ENCODE results near the gene ATF1.

The ATF1 gene

GRCh38 chr12:50763639-50764285 is at the start of gene ATF1:
TSS of gene ATF1 (plus strand) at chr12:50764101. CDS start at chr12:50780146, 16,045 bp downstream.
- DNase-seq (ENCODE audit: low spot score) = peak; percentile 98

- DNase-seq (ENCODE audit: low spot score) = no peak
These were observed 48.7 kb upstream of the ATF1 start for GRCh38 chr12:50715174-50715573.

GRCh38 chr12:50718760-50719159 is 45.1 kb upstream of the ATF1 start:
- no peak for DNase-seq (ENCODE audit: low spot score)

GRCh38 chr12:50720085-50720484 is 43.8 kb upstream of the ATF1 start:
- DNase-seq (ENCODE audit: low spot score) = no peak

GRCh38 chr12:50720501-50720900 is 43.4 kb upstream of the ATF1 start:
- no peak for DNase-seq (ENCODE audit: low spot score)

GRCh38 chr12:50723865-50724264 is 40.0 kb upstream of the ATF1 start:
- DNase-seq (ENCODE audit: low spot score) = no peak

GRCh38 chr12:50725011-50725942 is 38.6 kb upstream of the ATF1 start:
- no peak for DNase-seq (ENCODE audit: low spot score)

DNA sequence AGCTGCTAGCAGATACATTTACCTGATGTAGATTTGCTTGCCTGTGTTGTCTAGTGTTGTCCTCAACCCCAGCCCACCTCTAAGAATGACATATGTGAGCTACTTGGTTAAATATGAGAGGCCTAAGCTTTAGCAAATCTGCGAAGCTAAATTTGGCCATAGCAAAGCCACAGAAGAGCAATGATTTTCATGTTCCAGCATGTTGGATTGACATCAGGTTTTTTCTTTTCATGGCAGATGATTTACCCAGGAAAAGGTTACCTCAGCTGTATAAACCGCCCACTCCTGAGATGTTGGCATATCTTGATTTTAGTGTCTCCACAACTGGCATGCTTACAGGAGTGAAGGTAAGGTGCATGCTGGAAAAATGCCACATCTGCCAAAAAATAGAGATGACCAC is 36.4 kb upstream of the ATF1 start:
- DNase-seq (ENCODE audit: low spot score) = no peak

DNA sequence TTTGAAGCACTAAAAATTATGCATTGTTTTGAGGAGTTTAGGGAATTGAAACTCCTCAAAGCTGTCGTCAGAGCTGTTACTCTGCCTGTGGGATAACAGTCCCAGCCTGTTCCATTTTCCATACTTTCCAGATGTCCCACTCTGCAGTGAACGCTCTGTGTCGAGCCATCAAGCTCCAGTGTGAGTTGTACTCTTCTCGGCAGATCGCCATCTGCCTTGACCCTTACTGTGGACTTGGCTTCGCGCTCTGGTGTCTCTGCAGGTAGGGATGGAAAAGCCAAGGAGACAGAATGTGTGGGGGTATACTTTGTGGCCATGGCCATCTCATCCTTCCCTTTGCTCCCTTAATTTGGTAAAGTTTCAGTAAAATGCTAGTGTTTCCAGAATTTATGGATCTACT is 35.5 kb upstream of the ATF1 start:
- no peak for DNase-seq (ENCODE audit: low spot score)

GRCh38 chr12:50728841-50729240 is 35.1 kb upstream of the ATF1 start:
- no peak for DNase-seq (ENCODE audit: low spot score)

DNA sequence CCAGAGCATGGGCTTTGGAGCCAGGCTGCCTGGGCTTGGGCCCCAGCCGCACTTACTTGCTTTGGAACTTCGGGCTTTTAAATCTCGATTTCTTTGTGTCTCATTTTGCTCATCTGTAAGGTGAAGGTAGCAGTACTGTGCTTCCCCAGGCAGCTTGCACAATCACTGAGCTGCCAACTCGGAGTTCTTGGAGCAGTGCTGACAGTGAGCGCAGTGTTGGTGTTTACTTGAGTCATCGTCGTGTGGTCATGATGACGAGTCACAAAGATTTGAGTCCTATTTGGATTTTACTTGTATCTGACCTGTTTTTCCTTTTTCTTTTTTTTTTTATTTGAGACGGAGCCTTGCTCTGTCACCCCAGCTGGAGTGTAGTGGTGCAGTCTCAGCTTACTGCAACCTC is 31.3 kb upstream of the ATF1 start:
- DNase-seq (ENCODE audit: low spot score) = no peak

DNA sequence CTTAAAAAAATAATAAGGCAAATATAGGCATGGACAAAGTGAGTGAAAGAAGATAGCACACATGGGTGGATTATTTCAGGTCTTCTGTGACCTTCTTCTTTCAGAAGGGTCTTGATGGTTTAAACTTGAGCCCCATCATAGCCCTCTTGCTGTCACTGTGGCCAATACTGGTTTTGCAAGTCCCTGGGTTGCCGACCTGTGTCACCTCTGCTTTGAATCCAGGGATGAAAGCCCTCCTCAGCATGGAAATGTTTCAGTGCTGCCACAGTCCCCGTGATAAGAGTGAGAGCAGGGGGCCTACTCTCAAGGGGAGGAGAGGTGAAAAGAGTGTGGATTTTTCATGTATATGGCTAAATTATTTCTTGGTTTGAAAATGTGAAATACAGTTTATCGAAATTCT is 30.2 kb upstream of the ATF1 start:
- DNase-seq (ENCODE audit: low spot score) = no peak

- DNase-seq (ENCODE audit: low spot score) = no peak
These were observed 29.3 kb upstream of the ATF1 start for GRCh38 chr12:50734409-50735263.

DNA sequence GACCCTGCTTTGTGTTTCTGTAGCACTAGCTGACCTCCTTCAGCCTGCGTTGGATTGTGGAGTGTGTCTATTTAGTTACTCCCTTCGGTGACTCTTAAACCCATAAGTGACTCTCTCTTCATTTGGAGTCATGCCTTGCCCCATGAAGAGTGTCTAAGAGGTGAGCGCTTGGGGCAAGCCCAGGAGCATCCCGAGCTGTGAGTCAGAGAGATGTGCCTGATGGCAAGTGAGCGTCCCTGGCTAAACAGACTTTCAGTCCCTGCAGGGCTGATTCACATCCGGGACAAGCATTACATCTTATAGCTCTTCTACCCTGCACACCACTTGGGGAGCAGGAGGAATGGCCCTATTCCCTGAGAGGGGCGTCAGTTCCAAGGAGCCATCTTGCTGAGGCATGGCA is 24.3 kb upstream of the ATF1 start:
- no peak for DNase-seq (ENCODE audit: low spot score)

DNA sequence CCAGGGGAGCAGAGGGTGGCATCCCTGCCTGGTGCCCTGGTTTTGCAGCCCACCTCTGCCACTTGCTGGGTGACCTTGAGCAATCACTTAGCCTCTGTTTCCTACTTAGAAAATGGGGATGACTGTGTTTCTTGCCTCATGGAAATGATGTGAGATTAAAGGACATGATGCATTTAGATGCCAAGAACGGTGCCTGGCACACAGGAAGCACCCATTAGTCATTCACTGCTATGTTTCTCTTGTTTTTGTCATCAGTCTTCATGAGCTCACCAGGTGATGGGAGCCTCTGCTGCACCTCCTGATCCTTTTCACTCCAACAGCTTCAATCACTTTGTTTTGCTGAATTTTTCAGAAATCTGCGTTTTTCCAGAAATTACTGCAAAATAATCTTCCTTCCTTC is 23.6 kb upstream of the ATF1 start:
- no peak for DNase-seq (ENCODE audit: low spot score)

DNA sequence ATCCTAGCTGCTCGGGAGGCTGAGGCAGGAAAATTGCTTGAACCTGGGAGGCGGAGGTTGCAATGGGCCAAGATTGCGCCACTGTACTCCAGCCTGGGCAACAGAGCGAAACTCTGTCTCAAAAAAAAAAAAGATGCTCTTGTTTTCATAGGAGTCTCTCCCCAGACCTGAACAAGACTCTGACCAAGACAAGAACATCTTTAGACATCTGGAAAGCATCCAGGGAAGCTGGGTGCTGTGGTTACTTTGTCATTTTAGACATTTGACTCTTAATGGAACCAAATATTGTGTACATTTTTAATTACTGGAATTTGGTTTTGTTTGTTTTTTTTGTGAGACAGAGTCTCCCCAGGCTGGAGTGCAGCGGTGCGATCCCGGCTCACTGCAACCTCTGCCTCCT is 21.1 kb upstream of the ATF1 start:
- DNase-seq (ENCODE audit: low spot score) = no peak

DNA sequence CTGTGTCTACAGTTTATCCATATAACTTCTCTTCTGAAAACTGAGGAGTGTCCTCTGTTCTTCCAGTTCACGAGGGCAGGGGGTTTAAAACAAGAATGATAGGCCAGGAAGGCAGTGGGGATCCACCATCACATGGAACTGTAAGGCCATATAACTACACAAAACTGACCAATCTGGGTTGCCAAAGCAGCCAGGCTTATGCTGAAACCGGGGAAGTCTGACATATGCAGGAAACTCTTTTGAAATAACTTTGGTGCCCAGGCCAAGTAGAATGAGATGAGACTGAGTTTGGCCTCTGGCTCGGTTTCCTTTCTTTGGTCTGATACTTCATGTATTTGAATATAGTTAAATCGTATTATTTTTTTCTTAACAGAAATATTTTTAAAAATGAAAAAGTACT is 18.0 kb upstream of the ATF1 start:
- DNase-seq (ENCODE audit: low spot score) = no peak

DNA sequence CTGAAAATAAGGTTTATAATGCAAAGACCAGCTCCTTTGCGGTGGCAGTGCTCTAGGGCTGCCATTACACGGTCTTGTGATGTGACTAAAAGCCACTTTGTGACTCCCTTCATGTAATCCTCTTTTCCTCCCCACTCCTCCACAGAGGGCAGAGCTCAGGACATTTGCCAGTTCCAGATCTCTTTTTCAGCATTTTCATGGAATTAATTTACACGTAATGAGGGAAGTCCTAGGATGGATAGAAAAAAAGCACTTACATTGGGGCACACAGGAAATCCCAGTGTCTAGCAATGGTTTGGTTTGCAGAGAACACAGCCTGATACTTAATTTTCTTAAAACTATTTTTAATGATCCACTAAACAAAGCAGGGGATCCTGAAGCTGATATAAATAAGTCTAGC is 17.5 kb upstream of the ATF1 start:
- DNase-seq (ENCODE audit: low spot score) = no peak

DNA sequence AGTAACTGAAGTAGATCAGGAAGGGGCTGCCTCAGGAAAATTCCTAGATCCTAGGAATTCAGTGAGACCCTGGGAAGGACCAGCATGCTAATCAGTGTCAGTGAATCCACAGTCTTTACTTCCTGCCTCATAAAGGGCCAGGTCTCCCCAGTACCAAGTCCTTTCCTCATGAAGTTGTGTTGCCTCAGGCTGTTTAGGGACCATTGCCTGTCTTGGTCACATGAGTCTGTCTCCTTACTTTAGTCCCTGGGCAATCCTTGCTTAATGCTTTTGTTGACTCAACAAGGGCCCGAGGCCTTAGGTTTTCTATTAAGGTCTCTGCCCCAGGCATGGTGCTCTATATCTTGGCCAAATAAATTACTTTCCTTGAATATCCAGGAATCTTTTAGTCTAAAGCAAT is 16.1 kb upstream of the ATF1 start:
- DNase-seq (ENCODE audit: low spot score) = no peak

DNA sequence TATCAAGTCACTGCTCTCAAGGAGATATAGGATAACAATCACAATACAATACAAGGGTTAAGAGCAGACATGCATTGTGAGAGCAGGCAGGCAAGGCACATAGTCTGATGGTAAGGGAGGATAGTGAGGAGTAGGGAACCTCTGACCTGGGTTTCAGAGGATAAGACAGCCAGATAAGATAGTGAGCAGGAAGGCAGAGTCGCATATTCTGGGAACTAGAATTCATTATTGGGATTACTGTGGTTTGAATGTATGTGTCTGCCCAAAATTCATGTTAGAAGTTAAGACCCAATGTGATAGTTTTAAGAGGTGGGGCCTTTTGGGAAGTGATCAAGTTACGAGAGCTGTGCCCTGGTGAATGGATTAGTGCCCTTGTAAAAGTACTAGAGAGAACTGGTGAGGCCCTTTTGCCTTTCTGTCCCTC is 14.4 kb upstream of the ATF1 start:
- no peak for DNase-seq (ENCODE audit: low spot score)

DNA sequence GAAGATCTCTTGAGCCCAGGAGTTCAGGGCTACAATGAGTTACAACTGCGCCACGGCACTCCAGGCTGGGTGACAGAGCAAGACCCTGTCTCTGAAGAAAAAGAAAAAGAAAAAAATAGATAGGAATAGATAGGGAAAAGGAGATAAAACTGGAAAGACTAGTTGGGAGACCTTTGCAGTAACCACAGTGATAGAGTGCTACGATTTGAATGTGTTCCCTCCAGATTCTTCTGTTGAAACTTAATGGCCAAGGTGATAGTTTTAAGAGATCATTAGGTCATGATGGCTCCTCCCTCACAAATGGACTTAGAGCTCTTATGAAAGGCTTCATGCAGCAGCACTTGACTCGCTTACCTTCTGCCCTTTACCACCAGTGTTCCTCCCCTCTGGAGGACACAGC is 13.5 kb upstream of the ATF1 start:
- no peak for DNase-seq (ENCODE audit: low spot score)

DNA sequence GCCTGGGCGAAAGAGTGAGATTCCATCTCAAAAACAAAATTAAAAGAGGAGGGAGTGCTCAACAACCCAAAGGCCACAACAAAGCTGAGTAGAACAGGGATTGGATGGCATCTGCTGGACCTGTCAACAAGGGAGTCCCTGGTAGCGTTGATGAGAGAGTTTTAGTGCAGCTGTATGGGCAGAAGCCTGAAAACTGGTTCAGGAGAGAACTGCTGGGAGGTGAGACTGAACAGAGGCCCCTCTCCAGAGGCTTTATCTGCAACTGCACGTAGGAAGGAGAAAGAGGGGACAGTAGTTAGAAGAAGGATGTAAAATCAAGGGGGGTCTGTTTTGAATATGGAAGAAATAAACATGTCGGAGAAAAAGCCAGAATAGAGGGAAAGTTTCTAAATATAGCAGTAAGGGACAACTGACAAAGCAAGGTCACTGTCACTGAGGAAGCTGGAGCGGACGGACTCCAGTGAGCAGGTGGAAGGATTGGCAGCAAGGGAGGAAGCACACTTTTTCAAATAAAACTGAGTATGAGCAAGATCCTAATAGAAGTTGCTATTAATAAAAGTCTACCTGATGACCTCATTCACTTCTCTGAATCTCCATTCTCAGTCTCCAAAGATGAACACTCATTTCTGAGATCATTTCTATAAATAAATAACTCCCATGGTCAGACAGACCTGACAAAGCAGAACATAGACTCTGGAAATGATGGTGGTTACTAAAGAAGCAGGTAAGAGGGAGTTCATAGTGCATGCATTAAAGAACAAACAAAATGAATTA is 11.8 kb upstream of the ATF1 start:
- DNase-seq (ENCODE audit: low spot score) = no peak
